H1 (cell line): ENCODE results near the gene BATF2. TPM values are rescaled to one million over a fixed set of nuclear protein-coding genes. Genes with fewer than 3 reads are reported as not detected.

Experiments used
- CTCF ChIA-PET: fragments of 300-600 bp; sonication (Branson Sonifier 250); formaldehyde crosslinking; loops from one replicate; lab custom pipeline; 2021; ENCODE audit not compliant: partially characterized antibody; lab: Charles Lee
- POLR2A ChIA-PET: fragments of 300-600 bp; sonication (Branson Sonifier 250); formaldehyde crosslinking; loops from one replicate; lab custom pipeline; 2021; ENCODE audit warnings: inconsistent platforms; ENCODE audit not compliant: partially characterized antibody; lab: Charles Lee
- DNase-seq, 2 experiments: peaks; one replicate each; pipeline versions ENCODE4 v3.0.0 to v3.0.0-alpha.2; 2010 to 2022; ENCODE audit warnings: low spot score in 2 of 2, low read depth in 1 of 2, mixed read lengths in 1 of 2
- FAIRE-seq: peaks from 2 replicates; lab custom pipeline; 2011; peaks lifted over from hg19 to GRCh38; lab: Jason Lieb, UNC
- H2AFZ ChIP-seq: 2 replicates; pipeline ENCODE4 v1.8.1; 2012; ENCODE audit warnings: low read length, inconsistent platforms
- H2AK5ac ChIP-seq: 2 replicates; pipeline ENCODE4 v1.6.1; 2013; ENCODE audit warnings: low read depth, low read length
- H2BK120ac ChIP-seq: replicated peaks from 2 replicates; pipeline ENCODE3; 2013; ENCODE audit warnings: low read depth, low read length, inconsistent platforms
- H2BK12ac ChIP-seq: 2 replicates; pipeline ENCODE4 v1.6.1; 2013; ENCODE audit warnings: low read depth, low read length
- H2BK15ac ChIP-seq: 2 replicates; pipeline ENCODE4 v1.6.1; 2013; ENCODE audit warnings: low read length
- H2BK20ac ChIP-seq: 2 replicates; pipeline ENCODE4 v1.6.1; 2013; ENCODE audit warnings: low read length
- H2BK5ac ChIP-seq: 2 replicates; pipeline ENCODE4 v1.6.1; 2013; ENCODE audit warnings: low read depth, low read length
- H3K14ac ChIP-seq: 2 replicates; pipeline ENCODE4 v1.6.1; 2013; ENCODE audit warnings: inconsistent platforms; ENCODE audit not compliant: insufficient read length
- H3K18ac ChIP-seq: 2 replicates; pipeline ENCODE4 v1.6.1; 2013; ENCODE audit warnings: low read length; ENCODE audit errors: extremely low read depth
- H3K23ac ChIP-seq: 2 replicates; pipeline ENCODE4 v1.6.1; 2013; ENCODE audit warnings: inconsistent platforms; ENCODE audit not compliant: insufficient read length
- H3K23me2 ChIP-seq: 2 replicates; pipeline ENCODE4 v1.6.1; 2013; ENCODE audit warnings: low read depth, low read length
- H3K27ac ChIP-seq: 2 replicates; pipeline ENCODE4 v1.6.1; 2011; ENCODE audit warnings: low read depth, low read length, inconsistent platforms
- H3K27me3 ChIP-seq, 4 experiments: replicated peaks in 1 of 4; 1 replicate in 1 of 4; 2 replicates in 3 of 4; pipeline versions ENCODE4 v1.6.1 to v1.8.1; 2011 to 2013; ENCODE audit warnings: low read length in 3 of 4, mild to moderate bottlenecking in 3 of 4, inconsistent platforms in 2 of 4, mixed read lengths in 2 of 4, moderate library complexity in 1 of 4; ENCODE audit not compliant: control insufficient read depth in 3 of 4, insufficient read depth in 3 of 4; ENCODE audit errors: extremely low read depth in 1 of 4
- H3K36me3 ChIP-seq, 4 experiments: 2 replicates each; pipeline versions ENCODE4 v1.6.1 to v1.8.1; 2011 to 2013; ENCODE audit warnings: mild to moderate bottlenecking in 4 of 4, low read length in 3 of 4, moderate library complexity in 2 of 4, control low read depth in 1 of 4, inconsistent platforms in 1 of 4; ENCODE audit not compliant: insufficient read depth in 4 of 4, control insufficient read depth in 2 of 4
- H3K4ac ChIP-seq: replicated peaks from 2 replicates; pipeline ENCODE3; 2013; ENCODE audit warnings: low read length, low read depth, mixed read lengths, inconsistent platforms; ENCODE audit not compliant: insufficient read length
- H3K4me1 ChIP-seq, 4 experiments: replicated peaks in 1 of 4; 1 replicate in 1 of 4; 2 replicates in 3 of 4; pipeline versions ENCODE4 v1.6.1 to v1.8.1; 2011 to 2013; ENCODE audit warnings: low read length in 3 of 4, inconsistent platforms in 2 of 4, mixed read lengths in 1 of 4; ENCODE audit not compliant: insufficient read depth in 4 of 4, control insufficient read depth in 3 of 4
- H3K4me2 ChIP-seq, 2 experiments: 2 replicates each; pipeline versions ENCODE4 v1.6.1 to v1.8.1; 2011 to 2013; ENCODE audit warnings: low read depth in 2 of 2, low read length in 2 of 2, control low read depth in 1 of 2, inconsistent platforms in 1 of 2, mild to moderate bottlenecking in 1 of 2; ENCODE audit not compliant: insufficient read depth in 1 of 2
- H3K4me3 ChIP-seq, 4 experiments: fragments of 200-600, 300-600 bp in 1 of 4; sonication (generic), shearing (Covaris generic), sonication (Bioruptor Twin) in 1 of 4; 2 replicates each; pipeline versions ENCODE4 v1.5.1 to v1.8.1; 2011 to 2016; ENCODE audit warnings: low read length in 4 of 4, low read depth in 3 of 4, control low read depth in 2 of 4, inconsistent platforms in 2 of 4, mild to moderate bottlenecking in 2 of 4, mixed read lengths in 1 of 4, moderate library complexity in 1 of 4; ENCODE audit not compliant: insufficient read depth in 2 of 4; ENCODE audit errors: extremely low read depth in 1 of 4
- H3K56ac ChIP-seq: replicated peaks from 2 replicates; pipeline ENCODE3; 2013; ENCODE audit warnings: low read depth, mild to moderate bottlenecking, mixed read lengths, low read length, inconsistent platforms; ENCODE audit not compliant: insufficient read length
- H3K79me1 ChIP-seq: 2 replicates; pipeline ENCODE4 v1.6.1; 2013; ENCODE audit warnings: low read depth, low read length, control low read depth
- H3K79me2 ChIP-seq, 2 experiments: 2 replicates each; pipeline versions ENCODE4 v1.6.1 to v1.8.1; 2012 to 2013; ENCODE audit warnings: low read length in 2 of 2, mild to moderate bottlenecking in 2 of 2, inconsistent platforms in 1 of 2; ENCODE audit not compliant: insufficient read depth in 2 of 2, control insufficient read depth in 1 of 2
- H3K9ac ChIP-seq, 4 experiments: replicated peaks in 1 of 4; 1 replicate in 1 of 4; 2 replicates in 3 of 4; pipeline versions ENCODE4 v1.6.1 to v1.8.1; 2011 to 2013; ENCODE audit warnings: low read depth in 3 of 4, low read length in 3 of 4, control low read depth in 2 of 4, mild to moderate bottlenecking in 2 of 4, moderate library complexity in 2 of 4, inconsistent platforms in 1 of 4; ENCODE audit errors: extremely low read depth in 1 of 4
- H3K9me3 ChIP-seq, 2 experiments: 2 replicates each; pipeline versions ENCODE4 v1.6.1 to v1.8.1; 2012 to 2013; ENCODE audit warnings: mild to moderate bottlenecking in 2 of 2, moderate library complexity in 2 of 2, control low read depth in 1 of 2, inconsistent platforms in 1 of 2, low read depth in 1 of 2, low read length in 1 of 2, mixed read lengths in 1 of 2; ENCODE audit not compliant: insufficient read depth in 2 of 2
- H4K20me1 ChIP-seq, 2 experiments: replicated peaks in 1 of 2; 2 replicates each; pipeline versions ENCODE3 to v1.8.1; 2011 to 2013; ENCODE audit warnings: inconsistent platforms in 2 of 2, low read length in 2 of 2, mild to moderate bottlenecking in 1 of 2; ENCODE audit not compliant: insufficient read depth in 2 of 2, control insufficient read depth in 1 of 2
- H4K5ac ChIP-seq: 2 replicates; pipeline ENCODE4 v1.6.1; 2013; ENCODE audit warnings: low read length, low read depth, mixed read lengths, inconsistent platforms; ENCODE audit not compliant: insufficient read length
- H4K8ac ChIP-seq: 2 replicates; pipeline ENCODE4 v1.8.0; 2013; ENCODE audit warnings: mild to moderate bottlenecking, moderate library complexity, low read length, inconsistent platforms; ENCODE audit not compliant: insufficient read depth; ENCODE audit errors: extremely low read depth
- H4K91ac ChIP-seq: replicated peaks from 2 replicates; pipeline ENCODE3; 2013; ENCODE audit warnings: low read length, mixed read lengths, inconsistent platforms; ENCODE audit not compliant: insufficient read length
- ASH2L ChIP-seq: fragments of 200-600, 300-600 bp; sonication (generic); IDR thresholded peaks from one replicate; pipeline ENCODE4 v1.7.1; 2017; ENCODE audit warnings: low read length
- CEBPB ChIP-seq: IDR thresholded peaks from 2 replicates; pipeline ENCODE4 v1.6.1; 2012; ENCODE audit warnings: low read depth, low read length
- CHD2 ChIP-seq: IDR thresholded peaks from 2 replicates; pipeline ENCODE4 v1.6.1; 2012; ENCODE audit warnings: low read length, improper control_type of control experiment
- CTBP2 ChIP-seq: IDR thresholded peaks from 2 replicates; pipeline ENCODE4 v1.7.0; 2011; ENCODE audit warnings: borderline replicate concordance, mild to moderate bottlenecking, moderate library complexity, mixed read lengths, low read length; ENCODE audit not compliant: insufficient read depth, insufficient read length
- EP300 ChIP-seq, 2 experiments: IDR thresholded peaks; 1 replicate in 1 of 2; 2 replicates in 1 of 2; pipeline ENCODE4 v1.6.1; 2011 to 2012; ENCODE audit warnings: low read depth in 2 of 2, low read length in 2 of 2, mild to moderate bottlenecking in 2 of 2, borderline replicate concordance in 1 of 2, inconsistent platforms in 1 of 2, moderate library complexity in 1 of 2
- KDM1A ChIP-seq: fragments of 200-600, 300-600 bp; sonication (generic); IDR thresholded peaks from 2 replicates; pipeline ENCODE4 v1.7.1; 2016; ENCODE audit warnings: mild to moderate bottlenecking, low read length, borderline replicate concordance
- PHF8 ChIP-seq: fragments of 200-600 bp; sonication (generic); conservative IDR thresholded peaks from 2 replicates; pipeline ENCODE4 v1.7.1; 2012; ENCODE audit warnings: low read depth, mild to moderate bottlenecking, inconsistent platforms, low read length, moderate library complexity
- SP2 ChIP-seq: IDR thresholded peaks from 2 replicates; pipeline ENCODE4 v1.6.1; 2012; ENCODE audit warnings: mild to moderate bottlenecking, low read length, inconsistent platforms
- TBP ChIP-seq: IDR thresholded peaks from 2 replicates; pipeline ENCODE4 v1.6.1; 2011; ENCODE audit warnings: low read depth, low read length, improper control_type of control experiment
- YY1 ChIP-seq: IDR thresholded peaks from 2 replicates; pipeline ENCODE4 v1.6.1; 2011; ENCODE audit warnings: low read depth, mild to moderate bottlenecking, low read length
- WGBS, 2 experiments: shearing (Covaris generic) in 1 of 2; methylation state at CpG; one replicate each; pipeline versions ENCODE4 v1.1.6 to v1.1.7; 2013 to 2015; ENCODE audit warnings: low lambda C conversion rate in 2 of 2, mixed read lengths in 2 of 2, inconsistent platforms in 1 of 2, low coverage in 1 of 2, missing lambda C conversion rate in 1 of 2; ENCODE audit not compliant: insufficient replicate concordance in 2 of 2, insufficient coverage in 1 of 2, insufficient read length in 1 of 2; ENCODE audit errors: extremely low coverage in 1 of 2, missing lambda C conversion rate in 1 of 2; 5-methylcytosine and 5-hydroxymethylcytosine counted together
- polyA plus RNA-seq, 7 experiments: library from polyadenylated mRNA; depleted of rRNA in 3 of 7; stranded (reverse) in 5 of 7; unstranded in 2 of 7; fragments of >200 nt in 5 of 7; fragments of 200-250 nt in 2 of 7; gene quantifications; 1 replicate in 5 of 7; 2 replicates in 1 of 7; 4 replicates in 1 of 7; pipeline versions ENCODE4 v1.2.1 to v1.2.3, GENCODE V29; 2011 to 2013; ENCODE audit warnings: missing spikeins in 2 of 7, mixed read lengths in 2 of 7
- total RNA-seq: library from RNA; stranded (reverse); fragmentation: NEBNext Ultra II Directional; extraction: Animal tissue kit (Norgen Biotek cat#: 25700); gene quantifications from 2 replicates; pipeline ENCODE4 v1.2.1, GENCODE V29; 2021

BATF2 gene
- total and polyA plus RNA-seq, 2 of the 8 experiments (the other 6 are each of a cell fraction or from before 2014, with no cell fraction given), result 1.4 to 3.1 TPM

DNA sequence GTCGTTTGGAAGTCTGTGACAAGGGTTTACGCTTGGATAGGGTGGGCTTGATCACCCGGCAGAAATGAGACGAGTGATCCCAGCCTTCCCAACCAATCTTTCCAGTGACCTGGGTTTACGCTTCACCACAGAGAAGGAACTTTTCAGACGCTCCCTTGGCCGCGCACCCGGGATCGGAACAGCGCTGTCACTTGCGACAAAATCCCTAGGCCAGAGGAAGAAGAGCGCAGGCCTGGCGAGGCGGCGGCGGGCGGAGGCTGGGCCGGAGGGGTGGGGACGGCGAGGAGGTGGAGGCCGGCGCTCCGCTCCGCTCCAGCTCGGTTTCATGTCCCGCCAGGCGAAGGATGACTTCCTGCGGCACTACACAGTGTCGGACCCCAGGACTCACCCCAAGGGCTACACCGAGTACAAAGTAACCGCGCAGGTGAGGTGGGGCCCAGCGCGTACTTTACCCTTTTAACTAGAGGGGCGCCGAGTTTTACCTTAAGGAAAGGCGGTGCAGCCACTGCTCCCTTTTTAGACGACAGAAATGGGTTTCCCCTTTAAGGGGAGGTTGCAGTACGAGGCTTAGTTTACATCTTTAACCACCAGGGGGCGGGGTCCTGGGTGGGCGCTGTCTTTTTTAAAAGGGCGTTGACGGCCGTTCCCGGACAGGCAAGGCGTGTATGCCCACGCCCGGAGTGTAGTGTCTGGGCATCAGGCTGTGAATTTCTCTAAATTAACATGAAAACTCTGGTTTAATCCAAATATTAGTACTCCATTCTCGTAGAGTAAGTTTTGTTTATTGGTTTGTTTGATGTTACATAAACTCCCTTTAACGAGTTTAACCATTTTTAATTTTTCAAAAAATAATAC is 30.7 kb upstream of the BATF2 start, which contains the start of gene SNX15:
TSS of gene SNX15 (plus strand) at position 227 of the 855 bp plus-strand sequence. CDS start at position 326, 99 bp downstream.
- H4K8ac ChIP-seq, result no peak within 1 kb of the TSS; the same call in 1 of the 2 replicates
- H3K23ac ChIP-seq, result no peak within 1 kb of the TSS
- H3K27ac ChIP-seq, result no peak within 1 kb of the TSS
- H4K20me1 ChIP-seq, result no peaks in the 10 kb centered on the region
- H3K27me3 ChIP-seq, result no peaks in the 10 kb centered on the region
- H3K36me3 ChIP-seq, result no peaks in the 10 kb centered on the region
- 0 out of 2 replicates have a peak within 1 kb of the TSS, but pooled peaks have one; percentile 24 for H2BK15ac ChIP-seq
- FAIRE-seq (no peak), DNase-seq (peak; percentile 68 to 95)
- no peak within 1 kb of the TSS for H3K14ac ChIP-seq
- peak within 1 kb of the TSS; percentile 77 for H3K56ac ChIP-seq
- peak within 1 kb of the TSS in 1 of 4 experiments; percentile 15; a peak in 3 of 7 replicates for H3K9ac ChIP-seq
- H2BK5ac ChIP-seq, result peak within 1 kb of the TSS; percentile 92; the same call in 1 of the 2 replicates
- H3K18ac ChIP-seq, result peak within 1 kb of the TSS; percentile 99
- H4K91ac ChIP-seq, result peak within 1 kb of the TSS; percentile 91
- ChIA-PET POLR2A (interaction anchor here (0.9 to 2.1 kb wide), 5 partner anchors 13 to 85 kb away, joined by 3 to 9 read pairs (median 4); partner anchors contain the start of genes SAC3D1 and VPS51), CTCF (interaction anchor here (0.6 to 2.5 kb wide), 10 partner anchors 9 to 83 kb away, joined by 3 to 14 read pairs (median 5); partner anchors contain the start of genes ARL2, BATF2, NAALADL1 and TM7SF2)
- no peak within 1 kb of the TSS for H2BK12ac ChIP-seq
- no peaks in the 10 kb centered on the region for H3K9me3 ChIP-seq
- H3K4me1 ChIP-seq, result peaks cover 0 to 4% (median 2%) of the 10 kb centered on the region in 4 experiments; a peak in 5 of 7 replicates
- peak within 1 kb of the TSS; percentile 99 for H4K5ac ChIP-seq
- H2AFZ ChIP-seq, result peak within 1 kb of the TSS; percentile 97
- peak within 1 kb of the TSS; percentile 62 to 88 for H3K4me2 ChIP-seq
- H3K79me1 ChIP-seq, result no peaks in the 10 kb centered on the region
- 4% methylated on average over 50 of the region's 51 CpGs; no CpG with 5 or more reads in 1 of the 2 experiments for WGBS, 2 experiments
- H2AK5ac ChIP-seq, result no peak within 1 kb of the TSS
- H3K4me3 ChIP-seq, result peak within 1 kb of the TSS; percentile 31 to 65 (median 58)
- no peaks in the 10 kb centered on the region for H3K79me2 ChIP-seq
- peaks cover 3% of the 10 kb centered on the region; the same call in 1 of the 2 replicates for H3K23me2 ChIP-seq
- no peak within 1 kb of the TSS for H2BK120ac ChIP-seq
- 0 out of 2 replicates have a peak within 1 kb of the TSS, but pooled peaks have one; percentile 48 for H2BK20ac ChIP-seq
- H3K4ac ChIP-seq, result peak within 1 kb of the TSS; percentile 44
- no peak for TF ChIP-seq SP2
- peak; percentile 78 for TF ChIP-seq ASH2L
- TF ChIP-seq CEBPB, result no peak
- 0 out of 3 replicates have a peak, but pooled peaks of 1 of the 2 experiments have one; percentile 31 for TF ChIP-seq EP300 (IDR thresholded peaks at IDR 0.05; ENCODE audit: borderline replicate concordance in 1 of 2, low read depth in 2 of 2, low read length in 2 of 2)
- no peak for TF ChIP-seq CTBP2
- TF ChIP-seq CHD2, result 0 out of 2 replicates have a peak, but pooled peaks have one; percentile 5
- 0 out of 2 replicates have a peak, but pooled peaks have one; percentile 11 for TF ChIP-seq KDM1A
- peak; percentile 46; the same call in 1 of the 2 replicates for TF ChIP-seq TBP
- TF ChIP-seq YY1, result peak; percentile 6; the same call in 1 of the 2 replicates
- TF ChIP-seq PHF8, result peak; percentile 65; the same call in 1 of the 2 replicates
